DMS79 treated with DMSO at 0.1 percent for 48 hours (cell line): ENCODE data around the gene TULP4.
"Not testable (repeated sequence)": the region's sequence is repeated elsewhere in the genome, so short reads cannot be mapped to it uniquely, and the experiment has no call there.

ENCODE experiments used
- DNase-seq: peaks from one replicate; lab custom pipeline; 2025; lab: John Stamatoyannopoulos, UW

Gene TULP4

DNA sequence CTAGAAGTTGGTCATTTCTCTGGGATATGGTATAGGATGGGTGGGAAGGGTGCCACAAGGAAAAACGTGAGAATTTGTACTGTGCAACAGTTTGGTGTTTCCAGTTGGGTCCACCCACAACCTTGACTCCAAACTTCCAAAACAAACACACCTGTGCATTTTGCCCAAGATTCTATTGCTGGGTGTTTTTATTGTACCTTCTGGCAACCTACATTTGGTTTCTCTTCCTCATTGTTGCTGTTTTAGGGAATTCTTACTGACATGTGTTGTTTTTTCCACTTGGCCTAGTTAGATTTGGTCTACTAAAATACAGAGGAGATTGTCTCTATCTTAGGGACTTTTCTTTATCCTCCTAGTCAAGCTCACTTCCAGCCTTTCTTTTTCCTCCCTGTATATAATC, 16.7 kb downstream of the TULP4 start:
- DNase-seq = no peak

DNA sequence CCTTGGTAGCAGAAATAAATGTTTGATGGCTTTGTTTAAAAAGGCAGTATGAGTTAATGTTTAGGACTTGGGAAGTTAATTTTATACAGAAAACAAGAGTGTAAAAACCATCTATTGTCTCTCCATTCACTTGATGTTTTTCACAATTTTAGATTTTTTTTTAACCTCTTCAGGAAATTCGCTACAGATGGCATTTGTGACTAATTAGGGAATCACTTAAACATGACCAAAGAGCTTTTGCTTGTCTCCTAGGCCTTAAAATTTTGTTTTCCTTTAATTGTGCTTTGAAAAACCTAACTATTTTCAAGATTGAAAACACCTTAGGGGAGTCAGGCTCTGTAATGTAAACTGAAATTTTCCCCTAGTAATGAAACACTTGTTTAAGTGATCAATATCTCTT, 17.3 kb downstream of the TULP4 start:
- no peak for DNase-seq

DNA sequence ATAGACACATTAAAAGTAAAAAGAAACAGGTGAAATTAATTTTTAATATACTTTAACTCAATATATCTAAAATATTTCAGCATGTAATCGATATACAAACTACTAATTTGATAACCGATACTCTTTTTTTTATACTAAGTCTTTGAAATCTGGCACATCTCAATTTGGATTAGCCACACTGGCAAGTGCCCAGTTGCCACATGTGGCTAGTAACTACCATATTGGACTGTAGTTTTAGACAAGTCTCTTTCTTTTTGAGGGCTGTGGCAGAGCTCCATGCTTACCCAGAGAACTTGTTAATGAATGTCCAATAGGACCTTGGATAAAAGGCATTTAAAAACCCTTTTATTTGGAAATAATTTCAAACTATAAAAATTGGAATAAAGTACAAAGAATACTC, 17.8 kb downstream of the TULP4 start:
- DNase-seq = no peak

DNA sequence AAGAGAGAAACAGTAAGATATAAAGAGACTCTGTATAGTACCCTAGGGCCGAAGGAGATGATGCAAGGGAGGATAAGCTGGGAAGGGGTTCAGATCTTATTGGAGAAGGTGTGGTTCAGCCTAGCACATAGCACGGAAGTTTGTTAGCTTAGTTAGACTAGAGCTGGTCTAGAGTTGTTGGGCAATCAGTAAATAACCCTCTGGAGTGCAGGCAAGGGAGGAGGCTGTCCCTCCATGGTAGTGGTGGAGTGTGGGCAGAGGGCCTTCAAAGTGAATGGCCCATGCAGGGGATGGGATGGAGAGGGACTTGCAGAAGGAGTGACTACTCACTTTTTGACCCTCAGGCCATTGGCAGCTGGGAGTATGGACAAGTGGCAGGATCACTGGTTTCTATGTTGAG, 20.0 kb downstream of the TULP4 start:
- DNase-seq = no peak

DNA sequence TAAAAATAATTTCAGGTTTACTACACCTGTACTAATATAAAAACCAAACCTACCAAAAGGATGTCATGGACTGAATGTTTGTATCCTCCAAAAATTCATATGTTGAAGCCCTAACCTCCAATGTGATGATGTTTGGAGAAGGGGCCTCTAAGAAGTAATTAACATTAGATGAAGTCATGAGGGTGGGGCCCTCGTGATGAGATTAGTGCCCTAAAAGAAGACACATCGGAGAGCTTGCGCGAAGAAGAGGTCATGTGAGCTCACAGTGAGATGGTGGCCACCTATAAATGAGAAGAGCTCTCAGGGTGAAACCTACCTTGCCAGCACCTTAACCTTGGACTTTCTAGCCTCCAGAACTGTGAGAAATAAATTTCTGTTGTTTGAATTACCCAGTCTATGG, 20.8 kb downstream of the TULP4 start:
- no peak for DNase-seq

DNA sequence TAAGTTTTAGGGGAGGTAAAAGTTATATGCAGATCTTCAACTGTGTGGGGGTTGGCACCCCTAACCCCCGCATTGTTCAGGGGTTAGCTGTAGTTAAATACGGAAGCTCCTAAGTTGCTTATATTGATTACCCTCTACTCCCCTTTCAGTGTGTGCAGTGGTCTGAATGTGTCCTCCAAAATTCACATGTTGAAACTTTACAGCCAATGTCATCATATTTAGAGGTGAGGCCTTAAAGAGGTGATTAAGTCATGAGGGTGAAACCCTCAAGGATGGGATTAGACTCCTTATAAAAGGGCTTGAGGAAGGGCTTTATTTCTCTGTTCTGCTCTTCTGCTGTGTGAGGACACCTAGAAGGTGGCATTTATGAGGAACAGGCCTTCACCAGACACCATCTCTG, 22.3 kb downstream of the TULP4 start:
- DNase-seq = no peak

DNA sequence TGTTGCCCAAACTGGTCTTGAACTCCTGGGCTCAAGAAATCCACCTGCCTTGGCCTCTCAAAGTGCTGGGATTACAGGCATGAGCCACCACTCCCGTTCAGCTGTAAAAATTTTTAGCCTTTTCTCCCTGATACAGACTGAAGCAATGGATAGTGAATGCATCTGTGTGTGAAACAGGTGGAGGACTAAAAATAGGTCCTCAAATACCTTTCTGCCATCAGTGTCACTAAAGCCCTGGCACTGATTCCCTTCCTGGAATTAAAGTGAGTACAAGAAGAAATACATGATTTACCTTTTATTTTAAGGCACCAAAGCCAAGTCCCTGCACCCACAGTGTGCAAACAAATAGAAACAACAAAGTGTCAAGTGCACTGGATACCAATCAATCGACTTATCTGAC, 25.1 kb downstream of the TULP4 start:
- DNase-seq = no peak

DNA sequence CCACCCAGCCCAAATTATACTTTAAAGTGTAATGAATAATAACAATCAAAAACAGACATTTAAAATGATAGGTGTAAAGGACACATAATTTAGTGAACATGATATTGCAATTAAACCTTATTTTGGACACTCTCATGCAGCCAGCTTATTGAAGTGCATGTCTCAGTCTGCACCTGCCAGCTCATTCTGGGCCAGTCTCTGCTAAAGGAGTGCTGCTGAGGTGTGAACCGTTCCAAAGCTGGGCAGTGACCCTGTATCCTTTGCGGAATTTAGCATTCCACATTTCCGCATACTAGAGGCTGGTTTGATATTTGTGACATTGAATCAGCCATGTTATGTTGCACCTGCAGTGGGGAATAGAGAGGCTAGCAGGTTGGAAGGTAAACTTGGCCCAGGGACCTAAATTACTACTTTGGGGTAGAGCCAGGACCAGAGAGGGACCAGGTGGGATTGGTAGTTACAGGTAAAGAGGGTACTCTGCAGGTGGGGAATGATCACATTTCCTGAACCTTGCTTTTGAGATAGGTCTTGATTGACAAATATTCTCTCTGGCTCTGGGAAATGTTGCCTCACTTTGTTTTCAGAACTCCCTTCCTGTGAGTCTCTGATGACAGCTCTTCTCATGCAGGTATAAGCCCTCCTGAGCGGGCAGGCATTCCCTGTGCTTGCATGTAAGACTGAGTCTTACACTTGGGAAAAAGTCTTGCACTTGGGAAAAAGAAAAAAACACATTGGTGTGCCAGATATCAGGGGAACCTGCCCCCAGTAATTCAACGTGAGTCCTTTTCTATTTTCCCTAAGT, 26.2 kb downstream of the TULP4 start:
- DNase-seq = no peak

DNA sequence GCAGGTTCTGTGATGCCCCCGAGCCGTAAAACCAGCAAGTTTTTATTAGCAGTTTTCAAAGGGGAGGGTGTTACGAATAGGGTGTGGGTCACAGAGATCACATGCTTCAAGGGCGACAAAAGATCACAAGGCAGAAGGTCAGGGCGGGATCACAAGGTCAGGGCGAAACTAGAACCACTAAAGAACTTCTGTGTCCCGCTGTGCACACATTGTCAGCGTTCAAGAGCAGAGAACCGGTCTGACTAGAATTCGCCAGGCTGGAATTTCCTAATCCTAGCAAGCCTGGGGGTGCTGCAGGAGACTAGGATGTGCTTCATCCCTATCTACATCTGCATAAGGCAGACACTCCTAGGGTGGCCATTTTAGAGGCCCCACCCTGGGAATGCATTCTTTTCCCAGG, 26.9 kb downstream of the TULP4 start:
- not testable (repeated sequence) for DNase-seq

DNA sequence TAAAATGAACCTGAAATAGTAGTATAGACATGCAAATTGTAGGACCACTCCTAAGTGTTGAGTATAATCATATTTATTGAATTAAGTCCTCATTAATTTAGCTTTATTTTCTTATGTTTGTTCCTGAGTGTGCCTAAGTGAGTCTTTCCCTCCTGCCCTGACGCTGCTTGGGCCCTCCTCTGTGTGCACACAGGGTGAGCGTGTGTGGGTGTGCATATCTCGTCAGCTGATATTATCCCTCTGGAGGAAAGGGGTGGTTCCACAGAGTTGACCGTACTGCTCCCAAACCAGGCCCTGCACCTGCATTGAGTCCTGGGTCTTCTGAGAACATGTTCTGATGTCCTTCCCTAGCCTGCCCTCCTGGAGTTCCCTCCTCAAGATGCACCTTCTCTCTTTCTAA, 28.0 kb downstream of the TULP4 start:
- no peak for DNase-seq

DNA sequence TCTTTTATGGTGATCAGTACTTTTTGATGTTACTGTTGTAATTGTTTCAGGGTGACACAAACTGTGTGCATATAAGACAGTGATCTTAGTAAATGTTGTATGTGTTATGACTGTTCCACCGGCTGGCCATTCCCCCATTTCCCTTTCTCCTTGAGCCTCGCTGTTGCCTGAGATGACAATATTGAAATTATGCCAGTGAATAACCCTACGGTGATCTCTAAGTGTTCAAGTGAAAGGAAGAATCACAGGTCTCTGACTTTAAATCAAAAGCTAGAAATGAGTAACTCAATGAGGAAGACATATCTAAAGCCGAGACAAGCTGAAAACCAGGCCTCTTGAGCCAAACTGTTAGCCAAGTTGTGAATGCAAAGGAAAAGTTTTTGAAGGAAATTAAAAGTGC, 32.3 kb downstream of the TULP4 start:
- DNase-seq = no peak

DNA sequence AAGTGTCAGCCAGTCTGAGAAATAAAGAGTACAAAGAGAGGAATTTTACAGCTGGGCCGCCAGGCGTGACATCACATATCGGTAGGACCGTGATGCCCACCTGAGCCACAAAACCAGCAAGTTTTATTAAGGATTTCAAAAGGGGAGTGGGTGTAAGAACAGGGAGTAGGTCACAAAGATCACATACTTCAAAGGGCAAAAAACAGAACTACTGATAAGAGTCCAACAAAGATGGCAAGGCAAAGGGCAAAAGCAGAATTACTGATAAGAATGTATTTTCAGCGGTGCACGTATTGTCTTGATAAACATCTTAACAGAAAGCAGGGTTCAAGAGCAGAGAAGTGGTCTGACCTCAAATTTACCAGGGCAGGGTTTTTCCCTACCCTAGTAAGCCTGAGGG, 33.2 kb downstream of the TULP4 start:
- DNase-seq = not testable (repeated sequence)

DNA sequence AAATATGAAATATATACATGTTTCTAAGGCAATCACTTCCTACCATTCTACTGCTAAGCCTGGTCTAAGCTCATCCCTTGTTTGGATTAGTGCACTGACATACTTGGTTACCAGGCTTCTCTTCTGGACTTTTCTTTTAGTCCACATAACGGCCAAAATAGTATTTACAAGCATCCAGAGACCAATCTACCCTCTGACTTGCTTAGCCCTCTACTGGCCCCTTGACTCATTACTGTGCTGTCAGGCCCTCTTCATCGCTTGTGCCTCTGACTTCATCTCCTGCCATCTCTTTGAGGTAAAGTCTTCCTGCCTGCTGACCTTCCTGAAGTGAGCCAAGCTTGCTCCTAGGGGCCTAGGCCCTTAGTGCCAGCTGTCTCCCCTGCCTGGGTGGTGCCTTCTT, 35.1 kb downstream of the TULP4 start:
- no peak for DNase-seq

DNA sequence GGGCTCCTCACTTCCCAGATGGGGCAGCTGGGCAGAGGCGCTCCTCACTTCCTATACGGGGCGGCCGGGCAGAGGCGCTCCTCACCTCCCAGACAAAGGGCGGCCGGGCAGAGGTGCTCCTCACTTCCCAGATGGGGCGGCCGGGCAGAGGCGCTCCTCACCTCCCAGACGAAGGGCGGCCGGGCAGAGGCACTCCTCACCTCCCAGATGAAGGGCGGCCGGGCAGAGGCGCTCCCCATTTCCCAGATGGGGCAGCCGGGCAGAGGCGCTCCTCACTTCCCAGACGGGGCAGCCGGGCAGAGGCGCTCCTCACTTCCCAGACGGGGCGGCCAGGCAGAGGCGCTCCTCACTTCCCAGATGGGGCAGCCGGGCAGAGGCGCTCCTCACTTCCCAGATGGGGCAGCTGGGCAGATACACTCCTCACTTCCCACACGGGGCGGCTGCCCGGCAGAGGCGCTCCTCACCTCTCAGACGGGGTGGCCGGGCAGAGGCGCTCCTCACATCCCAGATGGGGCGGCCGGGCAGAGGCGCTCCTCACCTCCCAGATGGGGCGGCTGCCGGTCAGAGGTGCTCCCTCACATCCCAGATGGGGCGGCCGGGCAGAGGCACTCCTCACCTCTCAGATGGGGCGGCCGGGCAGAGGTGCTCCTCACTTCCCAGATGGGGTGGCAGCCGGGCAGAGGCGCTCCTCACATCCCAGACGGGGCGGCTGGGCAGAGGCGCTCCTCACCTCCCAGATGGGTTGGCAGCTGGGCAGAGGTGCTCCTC, 36.7 kb downstream of the TULP4 start:
- not testable (repeated sequence) for DNase-seq

DNA sequence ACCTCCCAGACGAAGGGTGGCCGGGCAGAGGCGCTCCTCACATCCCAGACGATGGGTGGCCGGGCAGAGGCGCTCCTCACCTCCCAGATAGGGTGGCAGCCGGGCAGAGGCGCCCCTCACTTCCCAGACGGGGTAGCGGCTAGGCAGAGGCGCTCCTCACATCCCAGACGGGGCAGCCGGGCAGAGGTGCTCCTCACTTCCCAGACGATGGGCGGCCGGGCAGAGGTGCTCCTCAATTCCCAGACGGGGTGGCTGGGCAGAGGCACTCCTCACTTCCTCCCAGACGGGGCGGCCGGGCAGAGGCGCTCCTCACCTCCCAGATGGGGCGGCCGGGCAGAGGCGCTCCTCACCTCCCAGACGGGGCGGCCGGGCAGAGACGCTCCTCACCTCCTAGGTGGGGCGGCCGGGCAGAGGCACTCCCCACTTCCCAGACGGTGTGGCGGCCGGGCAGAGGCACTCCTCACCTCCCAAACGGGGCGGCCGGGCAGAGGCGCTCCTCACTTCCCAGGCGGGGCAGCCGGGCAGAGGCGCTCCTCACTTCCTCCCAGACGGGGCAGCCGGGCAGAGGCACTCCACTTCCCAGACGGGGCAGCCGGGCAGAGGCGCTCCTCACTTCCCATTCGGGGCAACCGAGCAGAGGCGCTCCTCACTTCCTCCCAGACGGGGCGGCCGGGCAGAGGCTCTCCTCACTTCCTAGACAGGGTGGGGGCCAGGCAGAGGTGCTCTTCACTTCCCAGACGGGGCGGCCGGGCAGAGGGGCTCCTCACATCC, 37.4 kb downstream of the TULP4 start:
- not testable (repeated sequence) for DNase-seq

DNA sequence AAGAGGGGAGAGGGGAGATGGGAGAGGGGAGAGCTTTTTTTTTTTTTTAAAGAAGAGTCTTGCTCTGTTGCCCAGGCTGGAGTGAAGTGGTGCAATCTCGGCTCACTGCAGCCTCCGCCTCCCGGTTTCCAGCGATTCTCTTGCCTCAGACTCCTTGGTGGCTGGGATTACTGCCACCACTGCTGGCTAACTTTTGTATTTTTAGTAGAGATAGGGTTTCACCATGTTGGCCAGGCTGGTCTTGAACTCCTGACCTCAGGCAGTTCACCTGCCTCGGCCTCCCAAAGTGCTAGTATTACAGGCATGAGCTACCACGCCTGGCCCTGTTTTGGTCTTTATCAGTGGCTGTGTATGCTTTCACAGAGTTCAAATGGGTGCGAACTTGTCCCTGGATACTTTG, 38.5 kb downstream of the TULP4 start:
- not testable (repeated sequence) for DNase-seq

DNA sequence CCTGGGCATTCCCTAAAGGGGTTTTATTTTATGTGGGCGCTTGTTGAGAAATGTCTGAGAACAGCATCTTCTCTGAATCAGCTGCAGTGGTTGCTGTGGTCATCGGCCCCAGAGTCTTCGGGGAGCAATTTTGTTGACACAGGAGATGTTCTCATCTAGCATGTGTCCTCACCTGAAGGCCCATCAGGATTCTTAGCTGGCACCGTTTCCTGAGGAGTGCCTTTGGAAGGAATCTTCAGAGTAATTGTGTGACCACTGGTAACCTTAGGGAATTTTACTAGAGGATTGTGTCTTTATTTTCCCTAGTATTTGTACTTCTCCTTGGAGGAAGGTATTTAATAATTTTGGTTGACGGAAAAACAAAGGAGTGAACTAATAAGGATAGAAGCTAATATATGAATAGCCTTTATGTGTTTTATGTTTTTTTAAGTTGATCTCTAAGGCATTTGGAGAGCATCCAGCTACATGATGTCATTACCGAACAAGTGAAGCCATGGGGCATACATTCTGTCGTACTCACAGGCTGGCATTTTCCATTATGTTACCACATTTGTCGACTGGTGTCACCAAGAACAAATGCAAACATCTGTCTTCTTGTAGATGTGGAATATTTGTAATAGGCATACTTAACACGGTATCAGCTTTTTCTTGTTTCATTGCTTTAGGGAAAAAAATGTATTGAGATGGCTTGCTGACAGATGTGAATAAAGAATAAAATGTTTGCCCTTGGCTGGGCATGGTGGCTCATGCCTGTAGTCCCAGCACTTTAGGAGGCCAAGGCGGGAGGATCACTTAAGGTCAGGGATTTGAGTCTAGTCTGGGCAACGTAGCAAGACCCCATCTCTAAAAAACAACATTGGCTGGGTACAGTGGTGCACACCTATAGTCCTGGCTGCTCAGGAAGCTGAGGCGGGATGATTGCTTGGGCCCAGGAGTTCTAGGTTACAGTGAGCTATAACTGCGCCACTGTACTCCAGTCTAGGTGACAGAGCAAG, 41.9 kb downstream of the TULP4 start:
- no peak for DNase-seq

DNA sequence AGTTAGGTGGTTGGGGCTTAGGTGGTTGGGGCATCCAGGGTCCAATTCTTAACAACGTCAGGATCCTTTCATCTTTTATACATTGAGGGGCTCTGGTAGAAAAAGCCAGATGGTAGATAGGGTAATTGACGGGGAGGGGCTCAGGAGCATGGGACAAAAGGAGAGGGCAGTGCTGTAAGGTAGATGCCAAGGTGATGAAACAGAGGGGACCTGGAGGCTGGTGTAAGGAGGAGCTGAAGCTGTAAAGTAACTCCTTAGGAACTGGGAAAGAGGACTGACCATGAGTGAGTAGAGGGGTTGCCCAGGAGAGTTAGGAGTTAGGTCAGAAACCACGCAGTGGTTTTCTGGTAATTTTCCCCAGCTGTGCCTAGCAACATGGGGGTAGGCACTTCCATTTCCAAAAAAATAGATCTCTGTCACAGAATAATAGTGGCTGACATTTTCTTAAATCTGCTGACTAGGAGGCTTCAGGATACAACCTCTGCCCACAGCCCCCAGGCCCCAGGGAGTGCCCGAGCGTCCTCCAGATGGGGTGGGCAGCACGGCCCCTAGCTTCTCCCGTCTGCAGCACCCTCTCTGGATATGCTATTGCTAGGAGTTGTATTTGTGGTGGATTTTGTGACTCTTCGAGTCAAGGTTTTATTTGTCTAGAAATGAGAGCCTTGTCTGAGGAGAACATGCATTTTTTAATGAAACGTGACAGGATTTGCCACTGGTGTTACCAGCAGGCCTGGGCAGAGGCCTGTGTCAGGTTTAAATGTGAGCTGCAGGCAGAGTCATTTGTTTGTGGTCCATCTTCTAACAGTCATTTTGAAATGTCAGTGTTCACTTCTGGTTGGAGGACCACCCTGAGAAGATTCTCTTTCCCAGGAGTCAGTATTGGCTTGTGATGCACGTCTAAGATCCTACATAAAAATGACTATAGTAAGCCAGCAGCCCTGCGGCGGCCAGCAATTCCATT, 44.6 kb downstream of the TULP4 start:
- no peak for DNase-seq

DNA sequence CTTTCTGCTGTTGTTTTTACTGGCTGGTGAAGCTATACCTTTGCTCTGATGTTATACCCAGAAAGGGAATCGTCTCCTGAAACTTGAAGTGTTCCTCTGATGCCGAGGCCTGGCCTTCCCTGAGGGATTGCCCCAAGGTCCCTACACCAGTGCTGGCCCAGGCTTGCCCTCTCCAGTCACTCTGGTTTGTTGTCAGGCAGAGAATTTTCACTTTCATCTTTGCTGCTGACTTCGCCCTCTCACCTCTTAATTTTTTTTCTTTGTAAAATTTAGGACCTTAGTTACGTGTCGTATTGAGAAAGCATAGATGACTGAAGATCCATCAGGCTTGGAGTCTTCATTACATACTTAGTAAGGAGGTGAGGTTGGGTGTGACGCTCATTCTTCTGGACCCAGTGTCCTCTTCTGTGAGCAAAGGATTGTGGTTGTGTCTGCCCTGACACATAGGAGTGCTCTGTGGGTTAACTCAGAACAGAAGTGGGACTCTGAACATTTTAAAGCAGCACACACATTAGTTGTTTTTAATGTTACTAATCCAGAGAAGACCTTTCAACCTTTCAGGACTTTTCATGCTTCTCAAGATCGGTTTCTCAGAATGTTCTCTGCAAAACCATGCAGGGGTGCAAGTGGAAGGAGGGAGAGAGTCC, 45.4 kb downstream of the TULP4 start:
- DNase-seq = no peak
